Esophagus (tissue), 2 donors: Measurements from ENCODE around the gene ELF5. TPM values are rescaled to one million over a fixed set of nuclear protein-coding genes. Genes with fewer than 3 reads are reported as not detected.

Experiments
- H3K27ac ChIP-seq, 2 donors: one replicate each; pipeline ENCODE4 v1.5.1; 2013; ENCODE audit warnings: low read depth in 2 of 2, mild to moderate bottlenecking in 2 of 2, inconsistent platforms in 1 of 2, low read length in 1 of 2, moderate library complexity in 1 of 2
- H3K27me3 ChIP-seq, 2 donors: one replicate each; pipeline ENCODE4 v1.6.1; 2013; ENCODE audit warnings: low read length in 2 of 2, control low read depth in 1 of 2, mild to moderate bottlenecking in 1 of 2; ENCODE audit not compliant: insufficient read depth in 2 of 2, control insufficient read depth in 1 of 2
- H3K36me3 ChIP-seq, 2 donors: one replicate each; pipeline ENCODE4 v1.6.1; 2013; ENCODE audit warnings: low read length in 1 of 2; ENCODE audit not compliant: control insufficient read depth in 2 of 2, insufficient read depth in 2 of 2
- H3K4me1 ChIP-seq, 2 donors: one replicate each; pipeline ENCODE4 v1.6.1; 2013; ENCODE audit warnings: low read length in 1 of 2; ENCODE audit not compliant: control insufficient read depth in 2 of 2, insufficient read depth in 2 of 2
- H3K4me3 ChIP-seq, 2 donors: one replicate each; pipeline ENCODE4 v1.5.1; 2013; ENCODE audit warnings: low read length in 2 of 2, mild to moderate bottlenecking in 2 of 2, low read depth in 1 of 2, moderate library complexity in 1 of 2
- H3K9me3 ChIP-seq, 2 donors: one replicate each; pipeline ENCODE4 v1.6.1; 2013; ENCODE audit warnings: mild to moderate bottlenecking in 2 of 2, low read depth in 1 of 2, low read length in 1 of 2, moderate library complexity in 1 of 2; ENCODE audit not compliant: control insufficient read depth in 2 of 2, insufficient read depth in 1 of 2
- WGBS, 2 donors: extraction: QIAGEN DNeasy Blood & Tissue Kit; methylation state at CpG; one replicate each; pipeline ENCODE4 v1.1.7; 2013; 5-methylcytosine and 5-hydroxymethylcytosine counted together
- polyA plus RNA-seq, 2 donors: library from polyadenylated mRNA; stranded (reverse); fragments of 200-250 nt; gene quantifications; one replicate each; pipeline ENCODE4 v1.2.3, GENCODE V29; 2013
- donor health status: healthy with polysubstance abuse.
- donor health status: Bipolar disorder and iron deficiency.

The ELF5 gene
- polyA plus RNA-seq, 2 donors, result 0.41 to 0.47 TPM

DNA sequence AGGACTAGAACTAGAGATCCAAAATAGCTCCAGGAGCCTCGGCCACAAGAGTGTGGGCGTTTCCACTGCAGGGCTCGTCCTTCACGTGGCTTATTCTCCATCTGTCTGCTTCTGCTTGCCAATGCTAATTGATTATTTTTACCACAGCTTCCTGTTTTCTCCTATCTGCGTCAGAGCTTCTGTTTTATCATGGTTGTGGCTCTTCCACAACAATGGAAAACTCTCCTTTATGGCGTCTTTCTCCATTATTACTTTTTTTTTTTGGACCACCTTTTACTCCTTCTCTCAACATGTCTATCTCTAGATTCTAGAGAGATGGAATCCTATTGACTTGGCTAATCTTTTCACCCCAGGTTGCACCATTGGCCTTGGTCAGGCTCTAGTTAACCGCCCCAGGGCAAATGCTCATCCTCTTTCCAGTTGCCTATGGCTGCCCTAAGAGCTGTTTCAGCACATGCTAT, 49.0 kb downstream of the ELF5 start:
- no peak overlapping the region for H3K4me3 ChIP-seq
- no peaks in the 10 kb centered on the region for H3K4me1 ChIP-seq
- H3K27me3 ChIP-seq, result no peaks in the 10 kb centered on the region
- H3K36me3 ChIP-seq, result peaks cover 8 to 30% of the 10 kb centered on the region in 2 donors
- no peak overlapping the region for H3K27ac ChIP-seq
- WGBS, 2 donors, result 71 to 80% methylated on average over 7 of the region's 7 CpGs
- H3K9me3 ChIP-seq, result no peaks in the 10 kb centered on the region

DNA sequence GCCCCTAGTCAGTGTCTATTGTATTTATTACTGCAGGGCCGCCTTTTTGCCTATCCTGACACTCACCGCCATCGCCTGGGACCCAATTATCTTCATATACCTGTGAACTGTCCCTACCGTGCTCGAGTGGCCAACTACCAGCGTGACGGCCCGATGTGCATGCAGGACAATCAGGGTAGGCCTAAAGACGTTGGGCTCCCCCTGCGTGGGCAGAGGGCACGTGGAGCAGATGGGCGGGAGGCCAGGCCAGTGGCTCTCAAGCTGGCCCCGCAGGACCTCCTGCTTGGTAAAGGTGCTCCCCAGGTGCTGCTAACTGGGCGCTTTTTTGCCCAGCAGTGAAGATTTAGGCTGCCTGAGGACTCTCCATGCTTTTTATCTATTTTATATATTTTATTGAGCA, 52.4 kb downstream of the ELF5 start:
- H3K27ac ChIP-seq, result no peak overlapping the region
- WGBS, 2 donors, result 94 to 96% methylated on average over 14 of the region's 14 CpGs
- no peaks in the 10 kb centered on the region for H3K9me3 ChIP-seq
- H3K4me1 ChIP-seq, result no peaks in the 10 kb centered on the region
- H3K36me3 ChIP-seq, result peaks cover 11 to 25% of the 10 kb centered on the region in 2 donors
- no peaks in the 10 kb centered on the region for H3K27me3 ChIP-seq
- H3K4me3 ChIP-seq, result no peak overlapping the region

DNA sequence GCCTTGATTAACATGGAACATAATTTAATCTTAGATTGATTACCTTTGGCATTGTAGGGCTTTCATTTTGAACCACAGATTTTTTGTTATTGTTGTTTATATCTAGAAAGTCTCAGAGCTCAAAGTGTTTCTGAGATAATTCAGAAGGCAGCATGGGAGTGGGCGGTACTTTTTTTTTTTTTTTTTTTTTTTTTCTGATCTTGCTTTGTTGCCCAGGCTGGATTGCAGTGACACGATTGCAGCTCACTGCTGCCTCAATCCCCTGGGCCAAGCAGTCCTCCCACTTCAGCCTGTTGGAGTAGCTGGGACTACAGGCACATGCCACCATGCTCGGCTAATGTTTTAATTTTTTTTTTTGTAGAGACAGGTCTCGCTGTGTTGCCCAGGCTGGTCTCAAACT, 53.3 kb downstream of the ELF5 start:
- H3K4me3 ChIP-seq, result no peak overlapping the region
- 82 to 84% methylated on average over 4 of the region's 4 CpGs for WGBS, 2 donors
- no peaks in the 10 kb centered on the region for H3K9me3 ChIP-seq
- no peaks in the 10 kb centered on the region for H3K4me1 ChIP-seq
- H3K27me3 ChIP-seq, result no peaks in the 10 kb centered on the region
- H3K36me3 ChIP-seq, result peaks cover 11 to 25% of the 10 kb centered on the region in 2 donors
- H3K27ac ChIP-seq, result no peak overlapping the region

DNA sequence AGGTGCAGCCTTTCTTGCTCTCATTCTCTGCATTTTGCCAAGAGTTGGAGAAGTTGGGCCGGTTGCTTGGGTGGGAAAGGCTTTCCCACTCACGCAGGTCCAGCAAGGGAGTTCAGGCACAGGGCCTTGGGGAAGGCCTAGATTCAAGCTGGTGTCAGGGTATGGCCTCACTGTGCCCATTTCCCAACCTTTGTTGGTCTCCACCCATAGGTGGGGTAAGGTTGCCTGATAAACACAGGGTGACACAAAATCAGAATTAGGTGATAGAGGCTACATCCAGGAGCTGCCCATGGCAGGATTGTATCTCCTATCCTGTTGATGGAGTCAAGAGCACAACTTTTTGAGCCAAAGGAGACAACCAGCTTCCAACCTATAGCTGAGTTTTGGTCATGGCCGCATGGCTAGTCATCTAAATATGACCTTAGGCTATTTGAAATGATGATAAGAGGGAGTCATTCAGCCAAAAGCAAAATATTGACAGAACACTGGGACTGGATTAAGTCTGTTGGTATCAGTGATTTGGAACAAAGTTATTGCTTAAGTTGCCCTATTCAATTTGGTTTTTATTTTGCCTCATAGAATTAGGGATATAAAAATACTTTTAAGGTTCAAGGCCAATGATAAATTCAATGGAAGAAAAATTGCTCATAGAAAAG, 54.0 kb downstream of the ELF5 start:
- Histone ChIP-seq H3K27ac (no peak overlapping the region), H3K9me3 (no peaks in the 10 kb centered on the region), H3K4me1 (no peaks in the 10 kb centered on the region), H3K36me3 (peaks cover 7 to 26% of the 10 kb centered on the region in 2 donors), H3K27me3 (no peaks in the 10 kb centered on the region), H3K4me3 (no peak overlapping the region)
- 93 to 98% methylated on average over 3 of the region's 3 CpGs for WGBS, 2 donors

DNA sequence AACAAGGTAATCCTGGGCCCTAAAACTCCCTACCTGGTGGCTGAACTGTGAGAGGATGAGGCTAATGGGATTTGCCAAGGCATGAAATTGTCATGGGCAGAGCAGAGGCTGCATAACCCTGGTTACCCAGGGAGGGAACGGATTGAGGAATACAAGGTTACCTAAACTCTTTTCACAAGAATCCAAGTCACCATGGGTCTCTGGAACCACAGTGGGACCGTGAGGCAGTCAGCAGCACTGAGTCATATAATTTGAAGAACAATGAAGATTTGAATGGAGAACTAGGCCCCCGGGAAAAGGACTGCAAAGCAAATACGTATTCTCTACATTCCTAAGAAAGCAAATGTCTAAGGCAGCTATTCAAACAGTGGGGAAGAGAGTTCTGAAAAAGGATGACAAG, 55.1 kb downstream of the ELF5 start:
- WGBS, 2 donors, result 81 to 89% methylated on average over 4 of the region's 4 CpGs
- peaks cover 6 to 21% of the 10 kb centered on the region in 2 donors for H3K36me3 ChIP-seq

DNA sequence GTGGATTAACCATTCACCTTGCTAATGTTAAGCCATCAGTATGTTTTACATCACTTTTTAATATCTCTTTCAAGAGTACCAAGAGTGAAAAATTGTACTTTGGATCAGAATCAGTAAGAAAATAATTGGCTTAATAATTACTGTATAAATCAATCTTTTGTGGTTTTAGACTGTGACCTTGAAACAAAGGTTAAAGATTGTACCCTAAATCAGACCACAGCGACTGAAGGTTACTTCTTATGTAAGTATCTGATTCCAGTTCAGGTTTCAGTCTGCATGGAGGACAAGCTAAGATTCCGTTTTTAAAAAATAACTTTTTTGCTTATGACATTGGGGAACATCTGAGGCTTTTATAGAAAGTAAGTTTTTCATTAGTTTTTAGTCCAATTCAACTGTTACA, 56.0 kb downstream of the ELF5 start:
- WGBS, 2 donors, result 89 to 98% methylated on average over 2 of the region's 2 CpGs
- H3K36me3 ChIP-seq, result peaks cover 3 to 18% of the 10 kb centered on the region in 2 donors
- no peak overlapping the region for H3K27ac ChIP-seq

More for the DNA sequence above, 55.1 kb downstream of the ELF5 start:
- H3K4me1 ChIP-seq, result no peaks in the 10 kb centered on the region
- H3K4me3 ChIP-seq, result no peak overlapping the region
- H3K9me3 ChIP-seq, result no peaks in the 10 kb centered on the region
- no peaks in the 10 kb centered on the region for H3K27me3 ChIP-seq
- H3K27ac ChIP-seq, result no peak overlapping the region

DNA sequence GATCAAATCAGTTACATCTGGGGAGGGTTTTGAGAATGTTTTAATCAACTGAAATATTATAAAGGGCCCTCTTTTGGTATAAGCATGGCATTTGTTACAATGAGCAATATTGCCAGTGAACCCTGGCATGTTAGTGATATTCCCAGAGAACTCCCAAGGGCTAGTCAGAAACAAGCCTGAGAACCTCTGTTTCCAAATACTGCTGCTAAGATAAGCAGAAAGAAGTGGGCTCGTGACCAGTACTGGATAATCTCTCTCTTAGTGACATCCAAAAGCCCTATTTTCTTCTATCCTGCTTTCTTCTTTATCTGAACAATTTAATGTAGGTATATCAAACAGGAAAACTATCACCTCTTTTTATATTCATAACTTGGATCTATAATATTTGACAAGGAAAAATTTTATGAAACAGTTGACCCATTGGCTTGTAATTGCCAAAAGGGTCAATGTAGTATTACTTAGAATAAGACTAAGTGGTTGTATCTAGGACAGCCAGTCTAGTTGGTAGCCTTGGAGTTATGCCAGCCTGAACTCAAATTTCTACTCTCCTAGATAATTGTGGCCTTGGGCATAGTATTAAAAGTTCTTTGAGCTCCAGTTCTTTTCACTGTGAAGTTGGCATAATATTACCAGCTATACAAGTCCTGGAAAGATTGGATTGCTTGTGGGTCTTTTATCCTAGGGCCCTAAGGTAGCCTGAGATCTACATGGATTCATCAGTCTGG, 59.1 kb downstream of the ELF5 start:
- Histone ChIP-seq H3K4me1 (no peaks in the 10 kb centered on the region), H3K4me3 (no peak overlapping the region), H3K9me3 (no peaks in the 10 kb centered on the region), H3K36me3 (peaks cover 10% of the 10 kb centered on the region in 2 donors), H3K27me3 (no peaks in the 10 kb centered on the region), H3K27ac (no peak overlapping the region)
- 84 to 94% methylated on average over 1 of the region's 1 CpG for WGBS, 2 donors

More for the DNA sequence above, 56.0 kb downstream of the ELF5 start:
- Histone ChIP-seq H3K27me3 (no peaks in the 10 kb centered on the region), H3K4me3 (no peak overlapping the region), H3K4me1 (no peaks in the 10 kb centered on the region), H3K9me3 (no peaks in the 10 kb centered on the region)

DNA sequence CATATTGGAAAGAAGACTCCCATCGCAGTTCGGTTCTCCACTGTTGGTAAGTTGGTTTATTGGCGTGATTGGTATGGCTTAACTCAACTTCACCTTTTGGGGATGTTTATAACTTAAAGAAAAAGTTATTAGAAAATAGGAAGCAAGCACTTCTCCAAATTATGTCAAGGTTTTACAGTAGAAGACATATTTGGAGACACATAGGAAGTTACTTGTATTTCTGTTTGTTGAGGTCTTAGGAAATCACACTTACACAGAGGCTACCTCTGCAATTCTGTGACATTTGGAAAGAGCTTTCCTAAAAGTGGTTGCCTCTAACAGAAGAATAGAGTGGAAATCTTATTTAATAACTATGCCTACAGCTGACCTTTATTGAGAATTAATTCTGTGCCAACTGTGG, 62.5 kb downstream of the ELF5 start:
- no peaks in the 10 kb centered on the region for H3K9me3 ChIP-seq
- H3K27me3 ChIP-seq, result no peaks in the 10 kb centered on the region
- no peak overlapping the region for H3K27ac ChIP-seq
- 95 to 97% methylated on average over 3 of the region's 3 CpGs for WGBS, 2 donors
- no peaks in the 10 kb centered on the region for H3K4me1 ChIP-seq
- H3K36me3 ChIP-seq, result peaks cover 3 to 7% of the 10 kb centered on the region in 2 donors
- no peak overlapping the region for H3K4me3 ChIP-seq

DNA sequence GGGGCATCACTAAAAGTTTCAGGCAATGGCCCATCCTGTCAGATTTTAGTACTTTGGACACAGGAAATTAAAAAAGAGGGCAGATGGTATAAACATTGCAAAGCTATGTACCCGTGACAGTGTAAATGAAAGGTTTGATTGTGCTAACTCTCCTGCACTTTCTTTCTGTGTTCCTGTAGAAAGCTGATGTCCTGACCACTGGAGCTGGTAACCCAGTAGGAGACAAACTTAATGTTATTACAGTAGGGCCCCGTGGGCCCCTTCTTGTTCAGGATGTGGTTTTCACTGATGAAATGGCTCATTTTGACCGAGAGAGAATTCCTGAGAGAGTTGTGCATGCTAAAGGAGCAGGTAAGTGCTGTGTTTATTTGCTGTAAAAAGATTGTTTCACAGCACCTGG, 64.6 kb downstream of the ELF5 start:
- 51 to 65% methylated on average over 3 of the region's 3 CpGs for WGBS, 2 donors

More for the DNA sequence above, 64.6 kb downstream of the ELF5 start:
- H3K36me3 ChIP-seq, result peaks cover 0 to 7% of the 10 kb centered on the region in 2 donors
- H3K4me3 ChIP-seq, result no peak overlapping the region
- no peak overlapping the region for H3K27ac ChIP-seq
- no peaks in the 10 kb centered on the region for H3K9me3 ChIP-seq
- no peaks in the 10 kb centered on the region for H3K4me1 ChIP-seq
- H3K27me3 ChIP-seq, result no peaks in the 10 kb centered on the region
